Measurements from ENCODE around the gene TMEM179. TPM values are rescaled to one million over a fixed set of nuclear protein-coding genes. Genes with fewer than 3 reads are reported as not detected.

TMEM179 gene
- polyA plus RNA-seq, 6 donors from 2014 or later, result not detected

GRCh38 chr14:104564744-104565679, 39.6 kb downstream of the TMEM179 start:
- Mint-ChIP-seq H3K4me1 (peaks cover 5 to 12% (median 6%) of the 10 kb centered on the region in 3 donors), H3K27ac (peak overlapping the region in 1 of 6 donors; percentile 33), H3K4me3 (no peak overlapping the region), H3K9me3 (no peaks in the 10 kb centered on the region), H3K36me3 (no peaks in the 10 kb centered on the region), H3K27me3 (peaks cover 7 to 75% (median 45%) of the 10 kb centered on the region in 3 donors)
- no peak for DNase-seq
- ATAC-seq (ENCODE audit: low read depth in 2 of 2), result no peak

GRCh38 chr14:104563742-104564615, 40.6 kb downstream of the TMEM179 start:
- peak overlapping the region in 4 of 8 donors; percentile 25 to 50 (median 44) for H3K4me3 Mint-ChIP-seq
- peaks cover 3 to 67% (median 48%) of the 10 kb centered on the region in 3 donors for H3K27me3 Mint-ChIP-seq
- H3K36me3 Mint-ChIP-seq, result no peaks in the 10 kb centered on the region
- no peaks in the 10 kb centered on the region for H3K9me3 Mint-ChIP-seq
- peak; percentile 62 to 73 for ATAC-seq (ENCODE audit: low read depth in 2 of 2)
- peaks cover 5 to 12% (median 6%) of the 10 kb centered on the region in 3 donors for H3K4me1 Mint-ChIP-seq
- peak; percentile 41 for DNase-seq
- H3K27ac Mint-ChIP-seq, result no peak overlapping the region

- Mint-ChIP-seq H3K4me1 (peaks cover 5 to 12% (median 6%) of the 10 kb centered on the region in 3 donors), H3K4me3 (no peak overlapping the region), H3K36me3 (no peaks in the 10 kb centered on the region), H3K27me3 (peaks cover 3 to 66% (median 48%) of the 10 kb centered on the region in 3 donors), H3K9me3 (no peaks in the 10 kb centered on the region), H3K27ac (no peak overlapping the region)
- DNase-seq, result no peak
- peak in 1 of 2 donors; percentile 39 for ATAC-seq (ENCODE audit: low read depth in 2 of 2)
These were observed 41.3 kb downstream of the TMEM179 start for GRCh38 chr14:104563191-104563741.

- no peak overlapping the region for H3K27ac Mint-ChIP-seq
- no peaks in the 10 kb centered on the region for H3K9me3 Mint-ChIP-seq
- peak overlapping the region in 1 of 8 donors; percentile 25 for H3K4me3 Mint-ChIP-seq
- ATAC-seq (ENCODE audit: low read depth in 2 of 2), result no peak
- DNase-seq, result no peak
- peaks cover 5 to 12% (median 6%) of the 10 kb centered on the region in 3 donors for H3K4me1 Mint-ChIP-seq
- H3K27me3 Mint-ChIP-seq, result peaks cover 3 to 61% (median 48%) of the 10 kb centered on the region in 3 donors
- H3K36me3 Mint-ChIP-seq, result no peaks in the 10 kb centered on the region
These were observed 42.0 kb downstream of the TMEM179 start for GRCh38 chr14:104562606-104563005.

- no peaks in the 10 kb centered on the region for H3K9me3 Mint-ChIP-seq
These were observed 42.7 kb downstream of the TMEM179 start for GRCh38 chr14:104561632-104562495.

GRCh38 chr14:104561124-104561557, 43.4 kb downstream of the TMEM179 start:
- no peak for ATAC-seq (ENCODE audit: low read depth in 2 of 2)

More at GRCh38 chr14:104561632-104562495, 42.7 kb downstream of the TMEM179 start:
- peaks cover 3 to 54% (median 48%) of the 10 kb centered on the region in 3 donors for H3K27me3 Mint-ChIP-seq
- ATAC-seq (ENCODE audit: low read depth in 2 of 2) (no peak), DNase-seq (no peak)
- no peak overlapping the region for H3K27ac Mint-ChIP-seq
- H3K4me1 Mint-ChIP-seq, result peaks cover 5 to 12% (median 6%) of the 10 kb centered on the region in 3 donors
- H3K36me3 Mint-ChIP-seq, result no peaks in the 10 kb centered on the region
- H3K4me3 Mint-ChIP-seq, result peak overlapping the region in 2 of 8 donors; percentile 9 to 25

GRCh38 chr14:104560586-104560945, 44.0 kb downstream of the TMEM179 start:
- peaks cover 3 to 41% (median 37%) of the 10 kb centered on the region in 3 donors for H3K27me3 Mint-ChIP-seq
- DNase-seq (no peak), ATAC-seq (ENCODE audit: low read depth in 2 of 2) (no peak)
- H3K4me1 Mint-ChIP-seq, result peaks cover 5 to 12% (median 6%) of the 10 kb centered on the region in 3 donors
- no peak overlapping the region for H3K27ac Mint-ChIP-seq
- no peaks in the 10 kb centered on the region for H3K9me3 Mint-ChIP-seq
- no peak overlapping the region for H3K4me3 Mint-ChIP-seq
- no peaks in the 10 kb centered on the region for H3K36me3 Mint-ChIP-seq

More at GRCh38 chr14:104561124-104561557, 43.4 kb downstream of the TMEM179 start:
- no peak for DNase-seq
- no peak overlapping the region for H3K4me3 Mint-ChIP-seq
- H3K27me3 Mint-ChIP-seq, result peaks cover 3 to 47% (median 42%) of the 10 kb centered on the region in 3 donors
- no peaks in the 10 kb centered on the region for H3K36me3 Mint-ChIP-seq
- H3K9me3 Mint-ChIP-seq, result no peaks in the 10 kb centered on the region
- H3K27ac Mint-ChIP-seq, result no peak overlapping the region
- H3K4me1 Mint-ChIP-seq, result peaks cover 5 to 12% (median 6%) of the 10 kb centered on the region in 3 donors

- H3K4me3 Mint-ChIP-seq, result no peak overlapping the region
- H3K27ac Mint-ChIP-seq, result no peak overlapping the region
- no peaks in the 10 kb centered on the region for H3K36me3 Mint-ChIP-seq
- H3K27me3 Mint-ChIP-seq, result peaks cover 3 to 35% (median 31%) of the 10 kb centered on the region in 3 donors
- ATAC-seq (ENCODE audit: low read depth in 2 of 2) (no peak), DNase-seq (no peak)
- H3K9me3 Mint-ChIP-seq, result no peaks in the 10 kb centered on the region
- H3K4me1 Mint-ChIP-seq, result peaks cover 5 to 12% (median 6%) of the 10 kb centered on the region in 3 donors
These were observed 44.6 kb downstream of the TMEM179 start for GRCh38 chr14:104559804-104560585.

- Mint-ChIP-seq H3K4me3 (no peak overlapping the region), H3K4me1 (peaks cover 5 to 11% (median 6%) of the 10 kb centered on the region in 3 donors), H3K27me3 (peaks cover 3 to 30% (median 25%) of the 10 kb centered on the region in 3 donors), H3K27ac (no peak overlapping the region), H3K9me3 (no peaks in the 10 kb centered on the region), H3K36me3 (no peaks in the 10 kb centered on the region)
- ATAC-seq (ENCODE audit: low read depth in 2 of 2), result no peak
- DNase-seq, result no peak
These were observed 45.4 kb downstream of the TMEM179 start for GRCh38 chr14:104559028-104559803.

- peaks cover 0 to 3% (median 3%) of the 10 kb centered on the region in 3 donors for H3K4me1 Mint-ChIP-seq
- H3K36me3 Mint-ChIP-seq, result no peaks in the 10 kb centered on the region
These were observed 46.1 kb downstream of the TMEM179 start for GRCh38 chr14:104558231-104559027.

More at GRCh38 chr14:104558231-104559027, 46.1 kb downstream of the TMEM179 start:
- Mint-ChIP-seq H3K27me3 (peaks cover 6 to 24% (median 23%) of the 10 kb centered on the region in 3 donors), H3K4me3 (no peak overlapping the region), H3K9me3 (no peaks in the 10 kb centered on the region), H3K27ac (no peak overlapping the region)
- DNase-seq, result no peak
- ATAC-seq (ENCODE audit: low read depth in 2 of 2), result no peak

Data from naive B cell (primary cell).